ENCODE measurements around the gene ENDOG. TPM values are rescaled to one million over a fixed set of nuclear protein-coding genes. Genes with fewer than 3 reads are reported as not detected.

The ENDOG gene
- total RNA-seq, 1 donor from 2014 or later = 17.8 TPM

DNA sequence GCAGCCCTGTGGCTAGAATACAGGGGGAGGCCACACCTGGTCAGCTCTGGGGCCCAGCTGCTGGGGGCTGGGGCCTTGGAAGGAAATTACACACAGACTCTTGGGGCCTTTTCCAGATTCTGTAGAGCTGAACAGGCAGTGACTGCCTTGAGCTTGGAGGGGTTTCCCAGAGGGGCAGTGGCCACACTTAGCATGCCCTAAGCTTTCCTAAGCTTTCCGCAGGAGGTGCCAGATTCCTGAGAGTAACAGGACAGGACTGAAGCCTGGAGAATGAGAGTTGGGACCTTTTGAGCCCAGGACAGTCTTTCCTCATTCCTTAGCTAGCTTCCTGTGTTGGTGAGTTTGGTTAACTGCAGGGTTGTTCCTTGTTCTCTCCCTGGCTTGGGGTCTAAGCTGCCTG lies 29.9 kb upstream of the ENDOG start:
- Histone ChIP-seq H3K4me1 (ENCODE audit: insufficient read depth, low read length) (peaks cover 6% of the 10 kb centered on the region), H3K4me3 (ENCODE audit: insufficient read depth, low read depth, low read length) (peak overlapping the region; percentile 89), H3K9ac (ENCODE audit: low read length) (peak overlapping the region; percentile 88), H3K27me3 (ENCODE audit: insufficient read depth, low read length) (no peaks in the 10 kb centered on the region), H3K36me3 (ENCODE audit: insufficient read depth, low read length) (peaks cover 9% of the 10 kb centered on the region), H2AFZ (ENCODE audit: low read depth, low read length) (no peak overlapping the region), H4K20me1 (ENCODE audit: insufficient read depth, low read length) (no peaks in the 10 kb centered on the region), H3K27ac (ENCODE audit: low read depth, low read length) (no peak overlapping the region), H3K9me3 (ENCODE audit: insufficient read depth, low read depth, low read length) (no peaks in the 10 kb centered on the region), H3K4me2 (ENCODE audit: low read length) (peak overlapping the region; percentile 94), H3K79me2 (ENCODE audit: insufficient read depth, low read length) (peaks cover 22% of the 10 kb centered on the region)
- peaks cover 13% of the 10 kb centered on the region for H3K36me3 Mint-ChIP-seq (ENCODE audit: low read depth, unreplicated experiment)
- no peaks in the 10 kb centered on the region for H3K27me3 Mint-ChIP-seq (ENCODE audit: low read depth, unreplicated experiment)
- H3K27ac Mint-ChIP-seq (ENCODE audit: unreplicated experiment) = peak overlapping the region; percentile 41
- H3K4me1 Mint-ChIP-seq (ENCODE audit: low read depth, unreplicated experiment) = peaks cover 6% of the 10 kb centered on the region
- H3K9me3 Mint-ChIP-seq (ENCODE audit: unreplicated experiment) = no peaks in the 10 kb centered on the region
- H3K4me3 Mint-ChIP-seq (ENCODE audit: unreplicated experiment) = peak overlapping the region; percentile 93
- DNase-seq (ENCODE audit: low read depth) = no peak
- TF ChIP-seq EZH2 (IDR thresholded peaks at IDR 0.05; ENCODE audit: insufficient read depth, low read length) = no peak
- TF ChIP-seq, protein P1, sequence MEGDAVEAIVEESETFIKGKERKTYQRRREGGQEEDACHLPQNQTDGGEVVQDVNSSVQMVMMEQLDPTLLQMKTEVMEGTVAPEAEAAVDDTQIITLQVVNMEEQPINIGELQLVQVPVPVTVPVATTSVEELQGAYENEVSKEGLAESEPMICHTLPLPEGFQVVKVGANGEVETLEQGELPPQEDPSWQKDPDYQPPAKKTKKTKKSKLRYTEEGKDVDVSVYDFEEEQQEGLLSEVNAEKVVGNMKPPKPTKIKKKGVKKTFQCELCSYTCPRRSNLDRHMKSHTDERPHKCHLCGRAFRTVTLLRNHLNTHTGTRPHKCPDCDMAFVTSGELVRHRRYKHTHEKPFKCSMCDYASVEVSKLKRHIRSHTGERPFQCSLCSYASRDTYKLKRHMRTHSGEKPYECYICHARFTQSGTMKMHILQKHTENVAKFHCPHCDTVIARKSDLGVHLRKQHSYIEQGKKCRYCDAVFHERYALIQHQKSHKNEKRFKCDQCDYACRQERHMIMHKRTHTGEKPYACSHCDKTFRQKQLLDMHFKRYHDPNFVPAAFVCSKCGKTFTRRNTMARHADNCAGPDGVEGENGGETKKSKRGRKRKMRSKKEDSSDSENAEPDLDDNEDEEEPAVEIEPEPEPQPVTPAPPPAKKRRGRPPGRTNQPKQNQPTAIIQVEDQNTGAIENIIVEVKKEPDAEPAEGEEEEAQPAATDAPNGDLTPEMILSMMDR (IDR thresholded peaks at IDR 0.05; ENCODE audit: insufficient read depth, low read depth, low read length) = no peak
- FAIRE-seq = no peak

DNA sequence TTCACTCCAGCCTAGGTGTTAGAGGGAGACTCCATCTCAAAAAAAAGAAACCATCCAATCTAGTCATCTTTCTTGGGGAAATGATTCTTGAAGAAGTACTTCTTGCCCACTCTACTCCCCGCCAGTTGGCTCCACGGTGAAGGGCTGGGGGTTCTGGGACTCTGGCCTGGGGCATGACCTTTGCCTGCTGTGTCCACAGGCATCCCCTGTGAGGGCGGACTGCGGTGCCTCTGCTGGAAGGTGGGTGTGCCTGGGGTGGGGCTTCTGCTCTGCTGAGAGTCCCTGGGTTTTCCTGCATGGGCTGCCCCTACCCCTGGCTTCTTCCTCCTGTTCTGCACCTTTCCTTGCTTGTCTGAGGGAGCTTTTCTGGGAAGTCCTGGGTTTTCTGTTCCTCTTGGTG lies 27.8 kb upstream of the ENDOG start:
- no peak overlapping the region for H3K27ac ChIP-seq (ENCODE audit: low read depth, low read length)
- peaks cover 6% of the 10 kb centered on the region for H3K4me1 ChIP-seq (ENCODE audit: insufficient read depth, low read length)
- peaks cover 13% of the 10 kb centered on the region for H3K36me3 Mint-ChIP-seq (ENCODE audit: low read depth, unreplicated experiment)
- H3K4me3 ChIP-seq (ENCODE audit: insufficient read depth, low read depth, low read length) = no peak overlapping the region
- no peak overlapping the region for H2AFZ ChIP-seq (ENCODE audit: low read depth, low read length)
- no peak overlapping the region for H3K9ac ChIP-seq (ENCODE audit: low read length)
- no peak overlapping the region for H3K4me3 Mint-ChIP-seq (ENCODE audit: unreplicated experiment)
- peaks cover 6% of the 10 kb centered on the region for H3K4me1 Mint-ChIP-seq (ENCODE audit: low read depth, unreplicated experiment)
- no peaks in the 10 kb centered on the region for H3K9me3 ChIP-seq (ENCODE audit: insufficient read depth, low read depth, low read length)
- TF ChIP-seq EZH2 (IDR thresholded peaks at IDR 0.05; ENCODE audit: insufficient read depth, low read length) = no peak
- TF ChIP-seq, protein P1 (IDR thresholded peaks at IDR 0.05; ENCODE audit: insufficient read depth, low read depth, low read length) = no peak
- FAIRE-seq (no peak), DNase-seq (ENCODE audit: low read depth) (no peak)
- no peaks in the 10 kb centered on the region for H3K27me3 Mint-ChIP-seq (ENCODE audit: low read depth, unreplicated experiment)
- no peak overlapping the region for H3K4me2 ChIP-seq (ENCODE audit: low read length)
- no peaks in the 10 kb centered on the region for H4K20me1 ChIP-seq (ENCODE audit: insufficient read depth, low read length)
- no peaks in the 10 kb centered on the region for H3K9me3 Mint-ChIP-seq (ENCODE audit: unreplicated experiment)
- peaks cover 11% of the 10 kb centered on the region for H3K36me3 ChIP-seq (ENCODE audit: insufficient read depth, low read length)
- H3K27me3 ChIP-seq (ENCODE audit: insufficient read depth, low read length) = no peaks in the 10 kb centered on the region
- peaks cover 22% of the 10 kb centered on the region for H3K79me2 ChIP-seq (ENCODE audit: insufficient read depth, low read length)
- H3K27ac Mint-ChIP-seq (ENCODE audit: unreplicated experiment) = no peak overlapping the region

GRCh38 chr9:128792134-128792533 lies 26.2 kb upstream of the ENDOG start:
- no peak overlapping the region for H3K9ac ChIP-seq (ENCODE audit: low read length)
- Mint-ChIP-seq H3K4me1 (ENCODE audit: low read depth, unreplicated experiment) (peaks cover 6% of the 10 kb centered on the region), H3K4me3 (ENCODE audit: unreplicated experiment) (no peak overlapping the region), H3K27ac (ENCODE audit: unreplicated experiment) (no peak overlapping the region), H3K36me3 (ENCODE audit: low read depth, unreplicated experiment) (peaks cover 15% of the 10 kb centered on the region), H3K27me3 (ENCODE audit: low read depth, unreplicated experiment) (no peaks in the 10 kb centered on the region), H3K9me3 (ENCODE audit: unreplicated experiment) (no peaks in the 10 kb centered on the region)
- H3K4me3 ChIP-seq (ENCODE audit: insufficient read depth, low read depth, low read length) = no peak overlapping the region
- no peaks in the 10 kb centered on the region for H3K27me3 ChIP-seq (ENCODE audit: insufficient read depth, low read length)
- peaks cover 14% of the 10 kb centered on the region for H3K36me3 ChIP-seq (ENCODE audit: insufficient read depth, low read length)
- no peak overlapping the region for H3K4me2 ChIP-seq (ENCODE audit: low read length)
- no peak overlapping the region for H2AFZ ChIP-seq (ENCODE audit: low read depth, low read length)
- TF ChIP-seq, protein P1 (IDR thresholded peaks at IDR 0.05; ENCODE audit: insufficient read depth, low read depth, low read length) = no peak
- no peak for TF ChIP-seq EZH2 (IDR thresholded peaks at IDR 0.05; ENCODE audit: insufficient read depth, low read length)
- no peaks in the 10 kb centered on the region for H3K9me3 ChIP-seq (ENCODE audit: insufficient read depth, low read depth, low read length)
- no peaks in the 10 kb centered on the region for H4K20me1 ChIP-seq (ENCODE audit: insufficient read depth, low read length)
- H3K27ac ChIP-seq (ENCODE audit: low read depth, low read length) = no peak overlapping the region
- peaks cover 18% of the 10 kb centered on the region for H3K79me2 ChIP-seq (ENCODE audit: insufficient read depth, low read length)
- peaks cover 6% of the 10 kb centered on the region for H3K4me1 ChIP-seq (ENCODE audit: insufficient read depth, low read length)
- DNase-seq (ENCODE audit: low read depth) (no peak), FAIRE-seq (no peak)

Measured in astrocyte (in vitro differentiated cells and primary cell).